HepG2 (cell line): ENCODE data around the gene TXNRD2. TPM values are rescaled to one million over a fixed set of nuclear protein-coding genes. Genes with fewer than 3 reads are reported as not detected.

Experiments
- ATF7-NPFF ChIP-seq: sonication (generic); formaldehyde crosslinking; IDR thresholded peaks from 2 replicates; pipeline ENCODE4 v1.8.1; 2023; ENCODE audit warnings: mild to moderate bottlenecking, low read depth, missing genetic modification reagents, moderate library complexity
- GABPB1 ChIP-seq: IDR thresholded peaks from 2 replicates; pipeline ENCODE4 v1.6.1; 2016; ENCODE audit warnings: mild to moderate bottlenecking, missing genetic modification reagents, moderate library complexity, missing compliant biosample characterization
- GTF2F1 ChIP-seq: fragments of 150-350 bp; IDR thresholded peaks from 2 replicates; pipeline ENCODE4 v1.6.1; 2014; ENCODE audit warnings: low read length
- NFKB2 ChIP-seq: sonication (generic); formaldehyde crosslinking; IDR thresholded peaks from 2 replicates; pipeline ENCODE4 v1.4.0; 2020; ENCODE audit warnings: missing genetic modification reagents, borderline replicate concordance
- SP4 ChIP-seq: sonication (generic); formaldehyde crosslinking; IDR thresholded peaks from 2 replicates; pipeline ENCODE4 v1.8.1; 2023; ENCODE audit warnings: mild to moderate bottlenecking, missing genetic modification reagents
- ZFYVE20 ChIP-seq: sonication (generic); formaldehyde crosslinking; IDR thresholded peaks from 2 replicates; pipeline ENCODE4 v1.8.0; 2023; ENCODE audit warnings: low read depth, mild to moderate bottlenecking, moderate library complexity, missing genetic modification reagents, borderline replicate concordance
- ZNF747 ChIP-seq: sonication (generic); formaldehyde crosslinking; IDR thresholded peaks from 2 replicates; pipeline ENCODE4 v1.8.1; 2023; ENCODE audit warnings: missing genetic modification reagents, mild to moderate bottlenecking, borderline replicate concordance
- ZNF775 ChIP-seq: sonication (generic); formaldehyde crosslinking; IDR thresholded peaks from 2 replicates; pipeline ENCODE4 v1.4.0; 2020; ENCODE audit warnings: missing genetic modification reagents, mild to moderate bottlenecking, moderate library complexity, borderline replicate concordance
- ZNF781 ChIP-seq: sonication (generic); formaldehyde crosslinking; IDR thresholded peaks from 2 replicates; pipeline ENCODE4 v1.5.1; 2020; ENCODE audit warnings: borderline replicate concordance, mild to moderate bottlenecking, missing genetic modification reagents; ENCODE audit errors: not compliant biosample characterization
- polyA plus RNA-seq, 8 experiments: library from polyadenylated mRNA; depleted of rRNA in 3 of 8; stranded (reverse) in 7 of 8; unstranded in 1 of 8; fragments of >200 nt; fragmentation: Illumina TruSeq in 4 of 8; extraction: Trizol in 4 of 8; gene quantifications; 2 replicates each; pipeline versions ENCODE4 v1.2.1 to v1.2.3, GENCODE V29; 2011 to 2016; ENCODE audit warnings: low read depth in 4 of 8, missing spikeins in 1 of 8, mixed read lengths in 1 of 8; ENCODE audit not compliant: insufficient read depth in 1 of 8
- total RNA-seq, 5 experiments: library from RNA; depleted of rRNA; stranded (reverse); fragments of >200 nt; fragmentation: Illumina TruSeq; extraction: Trizol; gene quantifications; 2 replicates each; pipeline ENCODE4 v1.2.3, GENCODE V29; 2016; ENCODE audit warnings: low read depth in 1 of 5
- TF ChIP-seq, protein P1 (sequence below): sonication (generic); formaldehyde crosslinking; IDR thresholded peaks from 2 replicates; pipeline ENCODE4 v1.5.0; 2020; ENCODE audit warnings: mild to moderate bottlenecking, missing genetic modification reagents, moderate library complexity
- TF ChIP-seq, protein P2 (sequence below): sonication (generic); formaldehyde crosslinking; IDR thresholded peaks from 2 replicates; pipeline ENCODE4 v1.8.0; 2022; ENCODE audit warnings: missing genetic modification reagents, mild to moderate bottlenecking, moderate library complexity, borderline replicate concordance
- TF ChIP-seq, protein P3 (sequence below): sonication (generic); formaldehyde crosslinking; IDR thresholded peaks from 2 replicates; pipeline ENCODE4 v1.5.0; 2020; ENCODE audit warnings: mild to moderate bottlenecking, missing genetic modification reagents
- TF ChIP-seq, protein P4 (sequence below): sonication (generic); formaldehyde crosslinking; conservative IDR thresholded peaks from 2 replicates; pipeline ENCODE4 v1.4.0; 2020; ENCODE audit warnings: mild to moderate bottlenecking, missing genetic modification reagents, moderate library complexity
- TF ChIP-seq, protein P5 (sequence below), 2 experiments: sonication (generic) in 1 of 2; formaldehyde crosslinking in 1 of 2; IDR thresholded peaks; 2 replicates each; pipeline versions ENCODE4 v1.4.0 to v1.6.1; 2018 to 2020; ENCODE audit warnings: missing genetic modification reagents in 2 of 2, borderline replicate concordance in 1 of 2, low read depth in 1 of 2, mild to moderate bottlenecking in 1 of 2, missing biosample characterization in 1 of 2

The TXNRD2 gene
- total and polyA plus RNA-seq, 2 of the 13 experiments (the other 11 are each of a cell fraction or from before 2014, with no cell fraction given), result 17.5 to 18.6 TPM

DNA sequence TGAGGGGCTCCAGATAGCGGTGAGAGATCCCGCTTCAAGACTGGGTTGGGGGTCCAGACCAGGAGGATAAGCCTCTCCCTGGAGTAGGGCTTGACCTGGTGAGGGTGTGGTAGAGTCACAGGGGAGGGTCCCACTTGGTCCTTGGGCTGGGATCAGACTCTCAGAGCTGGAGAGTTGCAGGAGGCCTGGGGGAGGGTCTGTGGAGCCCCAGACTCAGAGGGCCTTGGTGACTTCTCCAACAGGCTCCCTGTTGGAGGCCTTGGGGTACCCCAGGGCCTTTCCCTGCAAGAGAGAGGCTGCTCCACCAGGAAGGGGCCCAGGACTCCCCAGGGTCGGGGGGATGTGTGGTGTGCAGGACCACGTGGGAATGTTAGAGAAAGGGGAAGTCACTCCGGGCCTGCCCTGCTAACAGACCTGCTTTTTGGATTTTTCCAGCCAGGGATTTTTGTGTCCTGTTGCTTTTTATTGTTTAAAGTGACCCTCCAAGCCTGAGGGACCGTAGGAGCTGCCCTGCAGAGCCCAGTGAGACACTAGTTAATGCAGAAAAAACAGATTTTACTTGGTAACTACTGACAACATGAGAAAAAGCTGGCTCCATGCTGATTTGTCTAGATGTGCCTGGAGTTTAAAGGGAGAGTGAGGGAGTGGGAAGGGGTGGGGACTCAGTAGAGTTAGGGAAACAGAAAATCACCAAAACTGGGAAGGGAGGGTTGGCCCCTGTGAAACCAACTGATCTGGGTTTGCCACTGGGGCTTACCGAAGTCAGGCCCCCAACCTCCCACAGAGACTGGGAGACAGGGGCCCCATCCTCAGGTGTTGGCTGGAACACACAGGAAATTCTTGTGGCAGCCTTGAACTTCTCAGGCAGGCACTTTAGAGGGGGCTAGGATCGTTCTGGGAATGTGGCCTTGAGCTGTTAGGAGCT lies 801 bp upstream of the TXNRD2 start (continued):
- no peak for TF ChIP-seq GTF2F1
- TF ChIP-seq, protein P1, sequence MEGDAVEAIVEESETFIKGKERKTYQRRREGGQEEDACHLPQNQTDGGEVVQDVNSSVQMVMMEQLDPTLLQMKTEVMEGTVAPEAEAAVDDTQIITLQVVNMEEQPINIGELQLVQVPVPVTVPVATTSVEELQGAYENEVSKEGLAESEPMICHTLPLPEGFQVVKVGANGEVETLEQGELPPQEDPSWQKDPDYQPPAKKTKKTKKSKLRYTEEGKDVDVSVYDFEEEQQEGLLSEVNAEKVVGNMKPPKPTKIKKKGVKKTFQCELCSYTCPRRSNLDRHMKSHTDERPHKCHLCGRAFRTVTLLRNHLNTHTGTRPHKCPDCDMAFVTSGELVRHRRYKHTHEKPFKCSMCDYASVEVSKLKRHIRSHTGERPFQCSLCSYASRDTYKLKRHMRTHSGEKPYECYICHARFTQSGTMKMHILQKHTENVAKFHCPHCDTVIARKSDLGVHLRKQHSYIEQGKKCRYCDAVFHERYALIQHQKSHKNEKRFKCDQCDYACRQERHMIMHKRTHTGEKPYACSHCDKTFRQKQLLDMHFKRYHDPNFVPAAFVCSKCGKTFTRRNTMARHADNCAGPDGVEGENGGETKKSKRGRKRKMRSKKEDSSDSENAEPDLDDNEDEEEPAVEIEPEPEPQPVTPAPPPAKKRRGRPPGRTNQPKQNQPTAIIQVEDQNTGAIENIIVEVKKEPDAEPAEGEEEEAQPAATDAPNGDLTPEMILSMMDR (CRISPR knock-in tag), result no peak
- TF ChIP-seq NFKB2 (CRISPR knock-in tag), result no peak
- TF ChIP-seq SP4 (CRISPR knock-in tag), result no peak
- TF ChIP-seq ZFYVE20 (CRISPR knock-in tag), result no peak
- no peak for TF ChIP-seq ZNF775
- peak; percentile 16 for TF ChIP-seq ZNF781 (CRISPR knock-in tag)
- TF ChIP-seq ZNF747 (CRISPR knock-in tag), result no peak
- TF ChIP-seq, protein P2, sequence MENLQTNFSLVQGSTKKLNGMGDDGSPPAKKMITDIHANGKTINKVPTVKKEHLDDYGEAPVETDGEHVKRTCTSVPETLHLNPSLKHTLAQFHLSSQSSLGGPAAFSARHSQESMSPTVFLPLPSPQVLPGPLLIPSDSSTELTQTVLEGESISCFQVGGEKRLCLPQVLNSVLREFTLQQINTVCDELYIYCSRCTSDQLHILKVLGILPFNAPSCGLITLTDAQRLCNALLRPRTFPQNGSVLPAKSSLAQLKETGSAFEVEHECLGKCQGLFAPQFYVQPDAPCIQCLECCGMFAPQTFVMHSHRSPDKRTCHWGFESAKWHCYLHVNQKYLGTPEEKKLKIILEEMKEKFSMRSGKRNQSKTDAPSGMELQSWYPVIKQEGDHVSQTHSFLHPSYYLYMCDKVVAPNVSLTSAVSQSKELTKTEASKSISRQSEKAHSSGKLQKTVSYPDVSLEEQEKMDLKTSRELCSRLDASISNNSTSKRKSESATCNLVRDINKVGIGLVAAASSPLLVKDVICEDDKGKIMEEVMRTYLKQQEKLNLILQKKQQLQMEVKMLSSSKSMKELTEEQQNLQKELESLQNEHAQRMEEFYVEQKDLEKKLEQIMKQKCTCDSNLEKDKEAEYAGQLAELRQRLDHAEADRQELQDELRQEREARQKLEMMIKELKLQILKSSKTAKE (CRISPR knock-in tag), result peak; percentile 36; the same call in 1 of the 2 replicates
- TF ChIP-seq, protein P3, sequence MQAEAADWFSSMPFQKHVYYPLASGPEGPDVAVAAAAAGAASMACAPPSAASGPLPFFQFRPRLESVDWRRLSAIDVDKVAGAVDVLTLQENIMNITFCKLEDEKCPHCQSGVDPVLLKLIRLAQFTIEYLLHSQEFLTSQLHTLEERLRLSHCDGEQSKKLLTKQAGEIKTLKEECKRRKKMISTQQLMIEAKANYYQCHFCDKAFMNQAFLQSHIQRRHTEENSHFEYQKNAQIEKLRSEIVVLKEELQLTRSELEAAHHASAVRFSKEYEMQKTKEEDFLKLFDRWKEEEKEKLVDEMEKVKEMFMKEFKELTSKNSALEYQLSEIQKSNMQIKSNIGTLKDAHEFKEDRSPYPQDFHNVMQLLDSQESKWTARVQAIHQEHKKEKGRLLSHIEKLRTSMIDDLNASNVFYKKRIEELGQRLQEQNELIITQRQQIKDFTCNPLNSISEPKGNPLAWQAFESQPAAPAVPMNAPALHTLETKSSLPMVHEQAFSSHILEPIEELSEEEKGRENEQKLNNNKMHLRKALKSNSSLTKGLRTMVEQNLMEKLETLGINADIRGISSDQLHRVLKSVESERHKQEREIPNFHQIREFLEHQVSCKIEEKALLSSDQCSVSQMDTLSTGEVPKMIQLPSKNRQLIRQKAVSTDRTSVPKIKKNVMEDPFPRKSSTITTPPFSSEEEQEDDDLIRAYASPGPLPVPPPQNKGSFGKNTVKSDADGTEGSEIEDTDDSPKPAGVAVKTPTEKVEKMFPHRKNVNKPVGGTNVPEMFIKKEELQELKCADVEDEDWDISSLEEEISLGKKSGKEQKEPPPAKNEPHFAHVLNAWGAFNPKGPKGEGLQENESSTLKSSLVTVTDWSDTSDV (CRISPR knock-in tag), result no peak
- TF ChIP-seq, protein P4, sequence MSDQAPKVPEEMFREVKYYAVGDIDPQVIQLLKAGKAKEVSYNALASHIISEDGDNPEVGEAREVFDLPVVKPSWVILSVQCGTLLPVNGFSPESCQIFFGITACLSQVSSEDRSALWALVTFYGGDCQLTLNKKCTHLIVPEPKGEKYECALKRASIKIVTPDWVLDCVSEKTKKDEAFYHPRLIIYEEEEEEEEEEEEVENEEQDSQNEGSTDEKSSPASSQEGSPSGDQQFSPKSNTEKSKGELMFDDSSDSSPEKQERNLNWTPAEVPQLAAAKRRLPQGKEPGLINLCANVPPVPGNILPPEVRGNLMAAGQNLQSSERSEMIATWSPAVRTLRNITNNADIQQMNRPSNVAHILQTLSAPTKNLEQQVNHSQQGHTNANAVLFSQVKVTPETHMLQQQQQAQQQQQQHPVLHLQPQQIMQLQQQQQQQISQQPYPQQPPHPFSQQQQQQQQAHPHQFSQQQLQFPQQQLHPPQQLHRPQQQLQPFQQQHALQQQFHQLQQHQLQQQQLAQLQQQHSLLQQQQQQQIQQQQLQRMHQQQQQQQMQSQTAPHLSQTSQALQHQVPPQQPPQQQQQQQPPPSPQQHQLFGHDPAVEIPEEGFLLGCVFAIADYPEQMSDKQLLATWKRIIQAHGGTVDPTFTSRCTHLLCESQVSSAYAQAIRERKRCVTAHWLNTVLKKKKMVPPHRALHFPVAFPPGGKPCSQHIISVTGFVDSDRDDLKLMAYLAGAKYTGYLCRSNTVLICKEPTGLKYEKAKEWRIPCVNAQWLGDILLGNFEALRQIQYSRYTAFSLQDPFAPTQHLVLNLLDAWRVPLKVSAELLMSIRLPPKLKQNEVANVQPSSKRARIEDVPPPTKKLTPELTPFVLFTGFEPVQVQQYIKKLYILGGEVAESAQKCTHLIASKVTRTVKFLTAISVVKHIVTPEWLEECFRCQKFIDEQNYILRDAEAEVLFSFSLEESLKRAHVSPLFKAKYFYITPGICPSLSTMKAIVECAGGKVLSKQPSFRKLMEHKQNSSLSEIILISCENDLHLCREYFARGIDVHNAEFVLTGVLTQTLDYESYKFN (CRISPR knock-in tag), result peak; percentile 57; the same call in 1 of the 2 replicates
- TF ChIP-seq GABPB1 (CRISPR knock-in tag), result no peak
- TF ChIP-seq ATF7-NPFF (CRISPR knock-in tag), result no peak
- TF ChIP-seq, protein P5, sequence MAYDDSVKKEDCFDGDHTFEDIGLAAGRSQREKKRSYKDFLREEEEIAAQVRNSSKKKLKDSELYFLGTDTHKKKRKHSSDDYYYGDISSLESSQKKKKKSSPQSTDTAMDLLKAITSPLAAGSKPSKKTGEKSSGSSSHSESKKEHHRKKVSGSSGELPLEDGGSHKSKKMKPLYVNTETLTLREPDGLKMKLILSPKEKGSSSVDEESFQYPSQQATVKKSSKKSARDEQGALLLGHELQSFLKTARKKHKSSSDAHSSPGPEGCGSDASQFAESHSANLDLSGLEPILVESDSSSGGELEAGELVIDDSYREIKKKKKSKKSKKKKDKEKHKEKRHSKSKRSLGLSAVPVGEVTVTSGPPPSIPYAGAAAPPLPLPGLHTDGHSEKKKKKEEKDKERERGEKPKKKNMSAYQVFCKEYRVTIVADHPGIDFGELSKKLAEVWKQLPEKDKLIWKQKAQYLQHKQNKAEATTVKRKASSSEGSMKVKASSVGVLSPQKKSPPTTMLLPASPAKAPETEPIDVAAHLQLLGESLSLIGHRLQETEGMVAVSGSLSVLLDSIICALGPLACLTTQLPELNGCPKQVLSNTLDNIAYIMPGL (CRISPR knock-in tag; IDR thresholded peaks at IDR 0.05; ENCODE audit: borderline replicate concordance in 1 of 2, low read depth in 1 of 2), result peak in 1 of 2 experiments; percentile 20; a peak in 1 of 4 replicates
